ENCODE measurements around the gene UVRAG. TPM values are rescaled to one million over a fixed set of nuclear protein-coding genes. Genes with fewer than 3 reads are reported as not detected.

Gene UVRAG
- total and polyA plus RNA-seq, 2 of the 13 experiments (the other 11 are each of a cell fraction or from before 2014, with no cell fraction given): 9.7 to 17.3 TPM

DNA sequence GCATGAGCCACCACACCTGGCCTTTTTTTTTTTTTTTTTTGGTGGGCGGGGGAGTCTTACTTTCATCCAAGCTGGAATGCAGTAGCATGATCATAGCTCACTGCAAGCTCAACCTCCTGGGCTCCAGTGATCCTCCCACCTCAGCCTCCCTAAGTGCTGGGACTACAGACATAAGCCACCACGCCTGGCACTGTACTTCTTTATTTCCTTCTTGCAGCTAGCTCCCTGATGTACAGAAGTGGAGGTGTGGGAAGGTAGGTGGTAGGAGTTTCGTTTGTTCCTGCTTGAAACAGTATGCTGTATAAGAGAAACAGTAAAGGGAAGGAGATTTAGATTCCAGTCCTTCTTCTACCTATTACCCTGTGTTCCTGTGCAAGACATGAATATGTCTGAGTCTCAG, 319.2 kb downstream of the UVRAG start (continued):
- TF ChIP-seq ARID4A (CRISPR knock-in tag; IDR thresholded peaks at IDR 0.05; ENCODE audit: borderline replicate concordance) (no peak), CHD4 (IDR thresholded peaks at IDR 0.05; ENCODE audit: borderline replicate concordance, low read length) (no peak)

GRCh38 chr11:76135491-76135890, 320.5 kb downstream of the UVRAG start:
- Histone ChIP-seq H3K27me3 (ENCODE audit: control insufficient read depth in 1 of 2, insufficient read depth in 2 of 2, low read length in 2 of 2) (no peaks in the 10 kb centered on the region), H3K4me1 (ENCODE audit: insufficient read depth, low read length) (no peaks in the 10 kb centered on the region), H3K36me3 (replicated peaks in 1 of 2; ENCODE audit: control insufficient read depth in 1 of 2, insufficient read depth in 2 of 2, low read length in 2 of 2) (peaks cover 4% of the 10 kb centered on the region in 2 experiments; a peak in 1 of 5 replicates), H3K4me2 (ENCODE audit: low read depth, low read length) (no peak overlapping the region), H3K9ac (ENCODE audit: insufficient read depth, low read depth, low read length) (no peak overlapping the region), H3K9me3 (ENCODE audit: low read length) (no peaks in the 10 kb centered on the region), H3K79me2 (ENCODE audit: insufficient read depth, low read length) (no peaks in the 10 kb centered on the region), H2AFZ (ENCODE audit: low read length) (no peak overlapping the region), H4K20me1 (ENCODE audit: insufficient read depth, low read length) (no peaks in the 10 kb centered on the region), H3K4me3 (replicated peaks in 1 of 3; ENCODE audit: insufficient read depth in 1 of 3, low read depth in 2 of 3, low read length in 3 of 3) (no peak overlapping the region), H3K27ac (ENCODE audit: extremely low read length, insufficient read depth, low read length) (no peak overlapping the region)
- TF ChIP-seq ISX (CRISPR knock-in tag; conservative IDR thresholded peaks at IDR 0.05) (no peak), ZNF546 (CRISPR knock-in tag; conservative IDR thresholded peaks at IDR 0.05) (no peak), KAT8 (CRISPR knock-in tag; IDR thresholded peaks at IDR 0.05) (no peak)
- POLR2A ChIA-PET: no interaction called here
- FAIRE-seq (no peak), DNase-seq (ENCODE audit: low spot score) (no peak), ATAC-seq (no peak)
- in situ Hi-C loops (cut with HindIII; ENCODE audit: extremely low pct_ligation_motif_present, low pct_unique_long_range_greater_than_20kb): no loop called here
- no TSS peak for BruUV-seq (replicated peaks)
- CTCF ChIA-PET (ENCODE audit: low intra/inter-chr PET ratio, low total read pairs): no interaction called here
- 91% methylated on average over 5 of the region's 5 CpGs for WGBS (ENCODE audit: low lambda C conversion rate)
- intact Hi-C loops (cut with micrococcal nuclease; ENCODE audit: unreplicated experiment): no loop called here

Measured in HepG2 (cell line).